Measurements from ENCODE around the gene MAPK4.
A peak's percentile ranks its signal among the peaks of the same experiment; 100 is the strongest.

MAPK4 gene

GRCh38 chr18:50614838-50615237 lies 55.0 kb downstream of the MAPK4 start:
- peak; percentile 56 for DNase-seq (ENCODE audit: low read depth)
- no peak for TF ChIP-seq CTCF (conservative IDR thresholded peaks at IDR 0.05; ENCODE audit: control insufficient read depth, insufficient read depth, low read depth, low read length)

GRCh38 chr18:50616484-50617048 lies 56.7 kb downstream of the MAPK4 start:
- DNase-seq (ENCODE audit: low read depth) = no peak

More at GRCh38 chr18:50614838-50615237, 55.0 kb downstream of the MAPK4 start:
- no peak overlapping the region for H3K4me3 ChIP-seq (ENCODE audit: control insufficient read depth, low read depth, low read length)

GRCh38 chr18:50619861-50620275 lies 60.0 kb downstream of the MAPK4 start:
- DNase-seq (ENCODE audit: low read depth) = no peak
- no peak overlapping the region for H3K4me3 ChIP-seq (ENCODE audit: control insufficient read depth, low read depth, low read length)
- TF ChIP-seq CTCF (conservative IDR thresholded peaks at IDR 0.05; ENCODE audit: control insufficient read depth, insufficient read depth, low read depth, low read length) = no peak

More at GRCh38 chr18:50616484-50617048, 56.7 kb downstream of the MAPK4 start:
- H3K4me3 ChIP-seq (ENCODE audit: control insufficient read depth, low read depth, low read length) = no peak overlapping the region
- no peak for TF ChIP-seq CTCF (conservative IDR thresholded peaks at IDR 0.05; ENCODE audit: control insufficient read depth, insufficient read depth, low read depth, low read length)

- no peak overlapping the region for H3K4me3 ChIP-seq (ENCODE audit: control insufficient read depth, low read depth, low read length)
- DNase-seq (ENCODE audit: low read depth) = no peak
- TF ChIP-seq CTCF (conservative IDR thresholded peaks at IDR 0.05; ENCODE audit: control insufficient read depth, insufficient read depth, low read depth, low read length) = no peak
Measured at GRCh38 chr18:50620319-50620718, 60.4 kb downstream of the MAPK4 start.

GRCh38 chr18:50621366-50621765 lies 61.5 kb downstream of the MAPK4 start:
- TF ChIP-seq CTCF (conservative IDR thresholded peaks at IDR 0.05; ENCODE audit: control insufficient read depth, insufficient read depth, low read depth, low read length) = no peak
- no peak for DNase-seq (ENCODE audit: low read depth)
- no peak overlapping the region for H3K4me3 ChIP-seq (ENCODE audit: control insufficient read depth, low read depth, low read length)

- no peak for DNase-seq (ENCODE audit: low read depth)
- TF ChIP-seq CTCF (conservative IDR thresholded peaks at IDR 0.05; ENCODE audit: control insufficient read depth, insufficient read depth, low read depth, low read length) = no peak
- H3K4me3 ChIP-seq (ENCODE audit: control insufficient read depth, low read depth, low read length) = no peak overlapping the region
Measured at GRCh38 chr18:50622320-50622719, 62.4 kb downstream of the MAPK4 start.
